A673 (cell line): Measurements from ENCODE around the gene NFS1.

Experiments
- CTCF ChIP-seq: fragments of 300-800, 200-600 bp; sonication (generic); conservative IDR thresholded peaks from 2 replicates; pipeline ENCODE4 v1.5.1; 2017; ENCODE audit warnings: low read depth, mild to moderate bottlenecking, antibody characterized with exemption, low read length, moderate library complexity, mixed read lengths
- EZH2 ChIP-seq: fragments of 200-600 bp; sonication (generic); IDR thresholded peaks from 2 replicates; pipeline ENCODE4 v1.6.1; 2017; ENCODE audit warnings: borderline replicate concordance, low read depth, mild to moderate bottlenecking, mixed read lengths, antibody characterized with exemption, low read length; ENCODE audit not compliant: poor library complexity, severe bottlenecking

- TF ChIP-seq CTCF (no peak), EZH2 (no peak)
Observed at GRCh38 chr20:35669221-35669620, 29.9 kb downstream of the NFS1 start.
